GM21447 (cell line): ENCODE results near the gene GTPBP8.

Experiments
- ATAC-seq: cut with Tn5 transposase; IDR thresholded peaks from one replicate; pipeline ENCODE4 v1.9.1; 2021; ENCODE audit not compliant: unreplicated experiment

Gene GTPBP8

GRCh38 chr3:112990672-112991602, at the start of gene GTPBP8:
Gene GTPBP8, plus strand, starts transcription at chr3:112990984. Its CDS starts 16 bp downstream, at chr3:112991000.
- ATAC-seq = peak; percentile 92

- no peak for ATAC-seq
These were observed 42.4 kb upstream of the GTPBP8 start for GRCh38 chr3:112948346-112948838.

- no peak for ATAC-seq
These were observed 34.4 kb upstream of the GTPBP8 start for GRCh38 chr3:112956351-112956750.

DNA sequence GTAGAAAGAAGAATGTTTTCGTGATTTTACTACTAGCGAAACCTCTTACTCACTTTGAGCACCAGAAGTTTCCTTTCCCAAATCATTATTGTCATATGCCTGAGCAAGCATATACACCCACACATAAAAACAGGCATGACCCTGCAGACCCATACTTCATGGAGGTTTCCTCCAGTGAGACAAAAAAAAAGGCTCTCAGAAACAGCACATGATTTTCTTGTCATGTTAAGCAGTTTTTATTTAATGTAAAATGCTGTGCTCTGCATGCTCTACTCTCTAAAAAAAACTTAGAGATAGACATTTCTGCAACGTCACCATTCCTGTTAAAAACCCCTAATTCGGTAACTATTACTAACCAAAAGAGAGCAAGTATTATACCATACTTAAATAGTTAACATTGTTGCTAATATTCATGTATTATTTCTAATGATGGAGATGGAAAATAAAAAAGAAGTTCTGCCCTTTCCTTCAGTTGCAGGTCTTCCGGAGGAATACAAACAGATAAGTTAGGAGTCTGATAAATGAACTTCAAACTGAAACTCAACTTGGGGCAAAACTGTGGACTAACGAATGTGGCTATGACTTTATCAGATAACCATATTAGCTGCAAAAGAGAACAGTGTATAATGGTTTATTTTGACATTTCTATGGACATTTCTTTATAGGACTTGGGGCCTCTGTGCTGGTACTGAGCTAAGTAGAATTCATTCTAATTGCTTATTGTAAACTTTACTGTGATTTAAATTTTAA, 31.8 kb upstream of the GTPBP8 start:
- ATAC-seq = peak; percentile 79

DNA sequence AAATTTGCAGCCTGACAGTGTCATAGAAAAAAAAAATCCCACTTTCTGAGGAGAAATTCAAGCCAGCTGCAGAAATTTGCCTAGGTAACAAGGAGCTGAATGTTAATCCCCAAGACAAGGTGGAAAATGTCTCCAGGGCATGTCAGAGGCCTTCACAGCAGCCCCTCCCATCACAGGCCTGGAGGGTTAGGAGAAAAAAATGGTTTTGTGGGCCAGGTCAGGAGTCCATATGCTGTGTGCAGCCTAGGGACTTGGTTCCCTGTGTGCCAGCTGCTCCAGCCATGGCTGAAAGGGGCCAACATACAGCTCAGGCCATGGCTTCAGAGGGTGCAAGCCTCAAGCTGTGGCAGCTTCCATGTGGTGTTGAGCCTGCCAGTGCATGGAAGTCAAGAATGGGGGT, 27.1 kb upstream of the GTPBP8 start:
- ATAC-seq = no peak

DNA sequence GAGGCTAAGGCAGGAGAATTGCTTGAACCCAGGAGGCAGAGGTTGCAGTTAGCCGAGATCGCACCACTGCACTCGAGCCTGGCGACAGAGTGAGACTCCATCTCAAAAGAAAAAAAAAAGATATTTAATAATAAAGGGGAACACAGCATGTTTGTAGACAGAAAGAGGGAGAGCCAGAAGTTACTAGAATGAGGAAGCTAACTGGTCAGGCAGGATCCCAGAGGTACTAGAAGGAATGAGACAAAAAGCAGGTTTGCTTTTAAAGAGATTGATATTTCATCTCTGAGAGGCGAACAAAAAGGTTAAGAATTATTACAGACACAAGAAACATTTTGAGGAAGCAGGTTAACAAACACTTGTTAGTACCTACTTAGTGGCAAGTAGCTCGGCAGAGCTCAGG, 25.1 kb upstream of the GTPBP8 start:
- no peak for ATAC-seq

DNA sequence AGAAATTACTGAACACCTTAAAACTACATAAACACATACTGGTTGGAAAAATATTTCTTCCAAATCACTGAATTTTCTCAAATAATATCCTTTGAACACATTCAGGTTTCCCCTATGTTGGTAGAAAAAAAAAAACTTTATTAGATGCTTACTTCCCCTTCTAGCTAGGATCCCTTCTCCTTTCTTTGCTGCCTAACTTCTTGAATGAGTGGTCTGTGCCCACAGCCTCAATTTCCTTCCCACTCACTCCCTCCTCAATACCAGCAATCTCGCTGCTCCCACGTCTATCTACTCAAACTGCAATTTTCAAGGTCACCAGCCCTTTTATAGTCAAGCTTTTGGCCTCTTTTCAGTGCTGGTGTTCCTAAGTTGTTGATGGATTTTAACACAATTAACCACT, 24.2 kb upstream of the GTPBP8 start:
- ATAC-seq = no peak

DNA sequence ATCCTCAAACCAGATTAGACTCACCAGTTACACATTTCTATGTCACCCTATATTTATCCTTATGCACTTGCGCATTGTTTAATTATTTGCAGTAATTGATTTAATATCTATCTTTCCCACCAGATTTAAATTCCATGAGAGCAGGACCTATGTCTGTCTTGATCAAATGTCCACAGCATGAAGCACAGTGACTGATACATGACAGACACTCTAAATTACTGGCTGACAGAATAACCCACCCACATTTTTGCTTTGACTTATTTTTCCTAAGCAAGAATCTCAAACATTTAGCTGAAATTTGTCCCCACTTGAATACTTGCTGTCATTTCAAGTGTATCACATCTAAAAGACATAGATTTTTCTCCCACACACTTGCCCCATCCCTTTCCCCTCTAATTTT, 23.4 kb upstream of the GTPBP8 start:
- ATAC-seq = no peak

GRCh38 chr3:112967828-112968227, 23.0 kb upstream of the GTPBP8 start:
- ATAC-seq = no peak

- ATAC-seq = no peak
These were observed 18.6 kb upstream of the GTPBP8 start for GRCh38 chr3:112972158-112972557.

DNA sequence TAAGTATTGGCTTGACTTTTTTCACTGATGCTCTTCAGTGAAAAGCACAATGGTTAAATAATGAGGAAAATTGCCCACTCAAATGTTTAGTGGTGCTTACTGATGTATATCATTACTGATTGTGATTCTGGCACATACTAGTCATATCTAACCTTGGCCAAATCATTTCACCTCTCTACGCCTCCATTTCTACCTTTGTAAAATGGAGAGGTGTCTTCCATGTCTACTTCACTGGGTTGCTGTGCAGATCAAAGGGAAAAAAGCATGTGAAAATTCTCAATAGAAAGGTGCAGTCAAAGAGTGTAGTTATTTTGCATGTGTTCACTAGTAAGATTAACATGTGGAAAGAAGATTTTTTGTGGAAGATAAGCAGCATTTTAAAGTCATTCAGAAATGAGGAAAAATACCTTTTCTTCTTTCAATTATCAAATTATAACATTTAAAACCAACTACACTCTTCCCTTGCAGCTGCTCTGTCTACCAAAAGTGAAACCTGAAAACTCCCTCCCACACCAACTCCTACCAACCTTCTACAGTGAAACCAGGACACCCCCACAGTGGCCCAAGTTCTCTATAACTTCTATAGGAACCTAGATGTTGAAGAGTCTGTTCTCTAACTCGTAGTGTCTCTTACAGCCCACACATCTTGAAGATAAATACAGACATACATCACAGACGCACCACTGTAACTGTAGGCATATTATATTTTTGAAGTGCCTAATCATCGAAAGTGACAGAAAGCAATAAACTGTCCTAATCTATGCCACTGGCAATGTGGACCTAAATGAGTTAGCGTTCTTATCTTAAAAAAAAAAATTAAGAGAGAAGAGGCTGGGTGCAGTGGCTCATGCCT, 17.2 kb upstream of the GTPBP8 start:
- ATAC-seq = peak; percentile 85

GRCh38 chr3:112974178-112974517, 16.6 kb upstream of the GTPBP8 start:
- peak; percentile 33 for ATAC-seq

DNA sequence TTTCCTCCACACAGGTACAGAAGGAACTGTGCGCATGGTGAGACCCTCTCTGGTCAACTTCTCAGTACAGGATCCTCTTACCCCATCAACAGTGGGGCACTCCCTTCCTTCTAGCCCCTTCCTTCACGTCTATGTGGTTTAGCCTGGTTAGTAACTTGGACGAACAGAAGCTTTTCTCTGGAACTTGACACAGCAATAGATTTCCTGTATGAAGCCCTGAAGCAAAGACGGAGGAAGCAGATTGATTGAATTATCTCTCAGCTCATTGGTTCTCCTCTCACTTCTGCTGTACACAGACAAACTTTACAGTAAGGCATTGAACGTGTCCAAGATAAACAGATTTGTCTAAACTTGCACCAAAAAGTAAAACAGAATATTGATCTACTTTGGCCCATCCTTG, 15.9 kb upstream of the GTPBP8 start, which contains the start of gene CD200R1:
Gene CD200R1, minus strand, starts transcription at position 210 of the 400 bp plus-strand sequence. CDS start 246 bp downstream, outside the sequence.
- ATAC-seq = no peak

DNA sequence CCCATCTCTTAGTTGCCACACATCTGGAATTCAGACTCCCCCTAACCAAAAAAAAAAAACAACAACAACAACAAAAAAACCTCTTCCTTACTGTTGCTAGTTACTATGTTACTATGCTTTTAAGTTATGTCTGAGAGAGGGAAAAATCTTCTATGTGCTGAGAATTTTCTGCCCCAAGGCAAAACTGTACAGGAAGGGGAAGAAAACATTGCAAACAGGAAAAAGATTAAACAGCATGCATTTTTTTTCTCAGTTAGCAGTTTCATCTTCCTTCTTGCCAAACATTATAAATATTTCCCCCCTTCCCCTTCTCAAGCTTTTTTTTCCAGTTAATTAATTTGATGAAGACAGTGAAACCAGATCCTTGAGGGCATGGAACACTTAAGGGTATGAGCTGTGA, 14.8 kb upstream of the GTPBP8 start:
- no peak for ATAC-seq

DNA sequence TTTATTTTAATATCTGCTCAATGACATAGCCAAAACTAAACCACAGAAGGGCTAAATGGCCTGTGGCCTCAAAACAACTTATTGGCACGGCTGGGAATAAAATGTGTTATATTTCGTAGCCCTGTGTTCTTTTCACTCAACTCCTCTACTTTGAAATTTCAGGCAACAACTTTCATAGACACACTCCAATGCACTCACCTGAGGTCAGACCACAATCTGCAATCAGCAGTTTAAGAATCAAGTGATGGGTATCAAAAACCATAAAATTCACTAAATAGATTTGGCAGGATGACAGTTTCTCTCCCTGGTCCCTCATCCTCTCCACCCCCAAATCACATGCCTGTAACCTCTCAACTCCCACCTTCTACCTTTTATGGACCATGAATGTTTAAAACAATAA, 13.8 kb upstream of the GTPBP8 start:
- ATAC-seq = no peak

GRCh38 chr3:112979244-112979832, 11.4 kb upstream of the GTPBP8 start:
- ATAC-seq = no peak

GRCh38 chr3:112980080-112980479, 10.7 kb upstream of the GTPBP8 start:
- no peak for ATAC-seq

DNA sequence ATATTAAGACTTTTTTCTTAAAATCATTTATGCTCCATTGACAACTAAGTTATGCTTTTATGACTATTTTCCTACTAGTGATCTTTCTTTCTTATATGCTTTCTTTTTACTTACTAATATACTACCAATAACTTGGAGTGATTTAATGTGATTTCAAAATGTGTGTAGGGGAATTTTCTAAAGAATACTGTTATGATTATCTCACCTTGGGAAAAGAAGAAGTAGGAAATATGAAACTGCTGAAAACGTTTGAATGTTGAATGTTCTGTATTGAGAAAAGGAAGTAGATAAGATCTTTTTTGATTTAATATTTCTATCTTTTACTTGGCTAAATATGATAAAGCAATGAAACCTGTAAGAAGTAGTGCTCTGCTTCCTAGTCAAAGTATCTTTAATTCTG, 8.1 kb upstream of the GTPBP8 start:
- no peak for ATAC-seq

DNA sequence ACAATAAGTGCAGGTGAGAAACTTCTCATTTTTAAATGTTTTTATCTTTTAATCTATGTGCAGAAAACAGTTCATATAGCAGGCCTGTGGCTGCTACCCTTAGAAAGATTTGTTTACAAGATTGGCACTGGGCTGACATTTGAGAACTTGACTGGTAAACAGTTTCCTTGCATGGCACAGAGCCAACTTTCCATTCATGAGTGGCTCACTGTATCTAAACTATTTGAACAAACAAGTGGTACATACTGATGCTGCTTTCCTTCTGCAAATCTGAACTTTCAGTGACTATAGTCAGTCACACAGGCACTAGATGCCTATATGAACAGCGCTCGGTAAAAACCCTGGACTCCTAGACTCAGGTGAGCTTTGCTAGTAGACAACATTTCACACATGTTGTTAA, 6.3 kb upstream of the GTPBP8 start:
- no peak for ATAC-seq

- no peak for ATAC-seq
These were observed 3.0 kb upstream of the GTPBP8 start for GRCh38 chr3:112987710-112988334.
